GM23248 (cell line): ENCODE results near the gene ATG7.

Experiments
- EZH2 ChIP-seq: fragments of 200-600 bp; sonication (generic); IDR thresholded peaks from 2 replicates; pipeline ENCODE4 v1.6.1; 2018; ENCODE audit warnings: antibody characterized with exemption, mild to moderate bottlenecking; ENCODE audit not compliant: insufficient read depth, poor library complexity, severe bottlenecking
- EZH2phosphoT487 ChIP-seq: fragments of 200-600 bp; sonication (generic); IDR thresholded peaks from 2 replicates; pipeline ENCODE4 v1.6.1; 2018; ENCODE audit warnings: antibody characterized with exemption, moderate library complexity, mild to moderate bottlenecking, low read depth; ENCODE audit not compliant: insufficient read depth

GRCh38 chr3:11364181-11364580 lies 92.0 kb downstream of the ATG7 start:
- TF ChIP-seq EZH2 (no peak), EZH2phosphoT487 (no peak)
